Activated naive CD8-positive, alpha-beta T cell treated with anti-CD3 and anti-CD28 coated beads, Interleukin-2, amount 50 U/mL, for 24 hours (primary cell): Measurements from ENCODE around the gene RXRB.

Experiments
- ATAC-seq: fragments of 150-1000 bp; cut with Tn5 transposase; one replicate; pipeline ENCODE4 v1.10.0; 2021
- DNase-seq: peaks from one replicate; pipeline ENCODE4 v3.0.0; 2021
- H3K27ac Mint-ChIP-seq: one replicate; pipeline ENCODE4 v1.8.0; 2021; ENCODE audit warnings: mild to moderate bottlenecking, mixed read lengths
- H3K27me3 Mint-ChIP-seq: one replicate; pipeline ENCODE4 v1.8.0; 2021; ENCODE audit warnings: mixed read lengths
- H3K36me3 Mint-ChIP-seq: one replicate; pipeline ENCODE4 v1.8.0; 2021; ENCODE audit warnings: low read depth, mixed read lengths
- H3K4me1 Mint-ChIP-seq: one replicate; pipeline ENCODE4 v1.8.0; 2021; ENCODE audit warnings: mixed read lengths
- H3K4me3 Mint-ChIP-seq: one replicate; pipeline ENCODE4 v1.8.0; 2021; ENCODE audit warnings: mild to moderate bottlenecking, moderate library complexity, mixed read lengths
- H3K9me3 Mint-ChIP-seq: one replicate; pipeline ENCODE4 v1.8.0; 2021; ENCODE audit warnings: mixed read lengths

Gene RXRB

DNA sequence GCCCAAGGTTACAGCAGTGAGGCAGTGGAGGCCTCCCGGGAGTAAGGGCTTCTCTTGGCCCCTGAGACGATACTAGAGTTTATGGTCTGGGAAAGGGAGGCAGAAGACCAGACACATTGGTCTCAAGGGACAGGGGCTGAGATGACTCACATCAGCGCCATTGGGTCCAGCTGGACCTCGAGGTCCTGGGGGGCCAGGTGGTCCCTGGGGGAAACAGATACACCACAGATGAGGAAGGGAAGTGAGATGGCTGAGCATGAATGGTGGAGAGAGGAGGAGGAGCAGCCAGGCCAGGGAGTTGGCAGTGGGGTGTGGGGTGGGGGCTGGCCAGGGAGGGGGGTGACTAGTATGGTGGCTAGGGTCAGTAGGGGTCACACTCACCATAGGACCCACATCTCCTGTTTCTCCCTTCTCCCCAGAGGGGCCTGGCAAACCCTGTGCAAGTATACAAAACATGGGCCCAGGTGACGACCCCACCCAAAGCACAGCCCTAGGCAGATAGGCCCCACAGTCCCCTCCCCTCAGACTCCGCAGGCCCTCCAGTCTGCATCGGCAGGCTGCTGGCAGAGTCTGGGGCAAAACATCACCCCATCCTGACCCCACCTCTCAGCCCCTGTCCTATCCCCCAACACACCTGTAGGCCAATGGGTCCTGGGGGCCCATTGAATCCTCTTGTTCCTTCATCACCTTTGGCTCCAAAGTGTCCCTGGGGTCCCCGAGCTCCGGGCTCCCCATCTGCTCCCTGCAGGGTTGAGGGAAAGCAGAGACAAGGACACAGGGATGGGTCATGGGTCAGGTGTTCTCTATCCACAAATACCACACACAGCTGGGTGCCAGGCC, 30.1 kb downstream of the RXRB start:
- DNase-seq (no peak), ATAC-seq (no peak)
- Mint-ChIP-seq H3K27ac (no peak overlapping the region), H3K4me1 (no peaks in the 10 kb centered on the region), H3K9me3 (no peaks in the 10 kb centered on the region), H3K4me3 (no peak overlapping the region), H3K36me3 (no peaks in the 10 kb centered on the region), H3K27me3 (no peaks in the 10 kb centered on the region)

DNA sequence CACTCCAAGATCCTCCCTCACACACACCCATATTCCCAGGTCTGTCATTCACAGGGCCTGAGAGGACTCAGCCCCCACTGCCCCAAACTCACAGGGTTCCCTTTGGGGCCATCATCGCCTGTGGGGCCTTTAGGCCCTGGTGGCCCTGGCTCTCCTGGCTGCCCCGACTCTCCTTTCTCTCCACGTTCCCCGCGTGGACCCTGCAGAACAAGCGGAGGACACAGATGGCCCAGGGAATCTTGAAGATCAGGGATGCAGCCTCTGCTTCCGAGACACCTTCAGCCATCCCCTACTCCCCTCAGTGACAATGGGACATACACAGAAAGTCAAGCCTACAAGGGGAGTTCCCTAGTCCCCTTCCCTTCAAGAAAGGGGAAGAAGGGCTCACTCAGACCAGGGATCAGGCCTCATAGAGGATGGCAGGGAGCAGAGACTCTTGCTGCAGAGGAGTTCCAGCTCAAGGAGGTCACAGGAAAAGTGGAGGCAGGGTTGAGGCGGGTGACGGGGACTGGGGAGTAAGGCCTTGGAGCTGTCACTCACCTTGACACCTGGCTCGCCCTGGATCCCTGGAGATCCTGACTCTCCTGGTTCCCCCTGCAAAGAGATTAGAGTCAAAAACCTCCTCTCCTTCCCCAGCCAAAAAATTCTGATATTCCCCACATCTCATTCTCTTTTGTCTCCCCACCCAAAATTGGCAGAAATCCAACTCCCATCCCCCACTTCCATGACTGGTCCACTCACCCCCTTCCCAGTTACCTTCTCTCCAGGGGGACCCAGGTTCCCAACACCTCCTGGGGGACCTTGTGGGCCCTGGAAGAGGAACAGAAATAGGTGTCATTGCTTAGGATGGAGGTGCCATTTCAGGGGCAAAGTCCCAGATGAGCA, 30.9 kb downstream of the RXRB start:
- H3K27me3 Mint-ChIP-seq, result no peaks in the 10 kb centered on the region
- no peak for DNase-seq
- no peak for ATAC-seq
- no peak overlapping the region for H3K27ac Mint-ChIP-seq
- H3K9me3 Mint-ChIP-seq, result no peaks in the 10 kb centered on the region
- no peaks in the 10 kb centered on the region for H3K36me3 Mint-ChIP-seq
- H3K4me1 Mint-ChIP-seq, result no peaks in the 10 kb centered on the region
- H3K4me3 Mint-ChIP-seq, result no peak overlapping the region

GRCh38 chr6:33168639-33169038, 31.8 kb downstream of the RXRB start:
- no peaks in the 10 kb centered on the region for H3K27me3 Mint-ChIP-seq
- H3K27ac Mint-ChIP-seq, result no peak overlapping the region
- H3K36me3 Mint-ChIP-seq, result no peaks in the 10 kb centered on the region
- no peak for ATAC-seq
- H3K4me1 Mint-ChIP-seq, result no peaks in the 10 kb centered on the region
- H3K4me3 Mint-ChIP-seq, result no peak overlapping the region
- H3K9me3 Mint-ChIP-seq, result no peaks in the 10 kb centered on the region
- no peak for DNase-seq

- Mint-ChIP-seq H3K9me3 (no peaks in the 10 kb centered on the region), H3K4me1 (no peaks in the 10 kb centered on the region), H3K36me3 (no peaks in the 10 kb centered on the region), H3K4me3 (no peak overlapping the region), H3K27me3 (no peaks in the 10 kb centered on the region), H3K27ac (no peak overlapping the region)
- no peak for DNase-seq
- ATAC-seq, result no peak
Observed at GRCh38 chr6:33168284-33168601, 32.2 kb downstream of the RXRB start.

DNA sequence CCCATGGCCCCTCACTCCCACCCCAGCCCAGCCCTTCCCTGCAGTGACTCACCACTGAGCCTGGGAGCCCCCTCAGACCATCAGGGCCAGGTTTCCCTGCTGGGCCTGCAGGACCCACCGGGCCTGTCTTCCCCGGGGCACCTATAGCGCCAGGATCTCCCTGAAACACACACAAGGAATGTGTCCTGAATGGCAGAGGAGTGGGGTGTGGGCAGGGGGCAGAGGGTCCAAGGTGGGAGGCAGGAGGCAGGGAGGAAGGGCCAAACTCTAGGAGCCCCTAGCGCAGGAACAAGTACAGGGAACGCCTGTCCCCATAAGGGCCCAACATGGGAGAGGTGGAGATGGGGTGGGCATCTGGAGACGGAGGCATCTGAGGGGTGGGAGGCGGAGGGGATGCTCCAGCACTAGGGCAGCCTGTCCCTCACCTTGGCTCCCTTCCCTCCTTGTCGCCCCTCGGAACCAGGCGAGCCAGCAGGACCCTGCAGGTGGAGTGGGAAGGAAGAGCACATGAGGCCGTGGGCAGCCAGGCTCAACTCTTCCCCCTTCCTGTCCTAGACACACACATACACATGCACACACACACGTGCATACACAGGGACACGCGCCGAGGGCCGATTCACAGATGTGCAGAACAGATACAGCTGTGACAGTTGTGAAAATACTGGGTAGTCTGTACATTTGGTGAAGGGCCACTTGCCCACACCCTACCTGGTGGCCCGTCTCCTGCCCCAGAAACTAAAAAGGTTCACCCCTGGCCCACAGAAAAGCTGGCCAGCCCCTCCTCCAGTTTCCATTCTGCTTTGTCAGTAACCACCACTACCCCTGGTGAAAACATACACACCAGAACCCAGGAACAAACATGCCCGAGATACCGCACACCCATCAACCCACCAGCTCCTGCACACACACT, 32.8 kb downstream of the RXRB start:
- H3K4me1 Mint-ChIP-seq, result no peaks in the 10 kb centered on the region
- no peak for ATAC-seq
- DNase-seq, result no peak
- no peaks in the 10 kb centered on the region for H3K27me3 Mint-ChIP-seq
- H3K4me3 Mint-ChIP-seq, result no peak overlapping the region
- H3K27ac Mint-ChIP-seq, result no peak overlapping the region
- H3K36me3 Mint-ChIP-seq, result no peaks in the 10 kb centered on the region
- H3K9me3 Mint-ChIP-seq, result no peaks in the 10 kb centered on the region

DNA sequence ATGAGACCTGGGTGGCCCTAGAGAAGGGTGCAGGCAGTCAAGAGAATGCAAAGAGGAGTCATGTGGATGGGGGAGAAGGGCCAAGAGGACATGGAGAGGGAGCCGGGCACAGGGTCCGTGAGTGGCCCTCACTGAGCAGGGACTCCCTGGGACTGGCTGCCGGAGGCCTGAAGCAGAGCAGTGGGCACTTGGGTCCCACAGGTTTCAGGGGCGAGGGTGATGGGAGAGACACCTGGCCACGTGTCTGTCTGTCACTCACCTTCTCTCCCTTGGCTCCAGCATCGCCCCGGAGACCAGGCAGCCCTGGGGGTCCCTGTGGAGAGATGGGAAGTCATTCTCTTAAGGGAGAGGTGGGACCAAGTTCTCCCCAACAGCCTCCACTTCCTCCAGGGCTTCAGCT, 33.7 kb downstream of the RXRB start:
- H3K27me3 Mint-ChIP-seq, result no peaks in the 10 kb centered on the region
- no peaks in the 10 kb centered on the region for H3K36me3 Mint-ChIP-seq
- H3K27ac Mint-ChIP-seq, result no peak overlapping the region
- ATAC-seq (no peak), DNase-seq (no peak)
- no peak overlapping the region for H3K4me3 Mint-ChIP-seq
- no peaks in the 10 kb centered on the region for H3K9me3 Mint-ChIP-seq
- H3K4me1 Mint-ChIP-seq, result peaks cover 2% of the 10 kb centered on the region

DNA sequence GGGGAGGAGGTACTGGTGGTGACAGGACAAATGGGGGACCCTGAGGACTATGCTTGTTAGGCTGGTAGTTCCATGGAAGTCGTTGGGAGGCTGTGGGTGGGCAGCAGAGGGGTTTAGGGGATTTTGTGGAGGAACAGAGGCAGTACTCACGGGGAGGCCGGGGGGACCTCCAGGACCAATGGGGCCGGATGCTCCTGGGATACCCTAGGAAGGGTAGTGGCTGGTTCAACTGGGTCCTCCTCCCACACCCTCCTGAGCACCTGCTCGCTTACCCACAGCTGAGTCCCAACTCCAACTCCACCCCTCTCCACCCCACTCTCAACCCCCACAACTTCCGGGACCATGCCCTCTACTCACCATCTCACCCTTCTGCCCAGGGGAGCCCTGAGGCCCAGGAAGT, 34.1 kb downstream of the RXRB start:
- no peak overlapping the region for H3K4me3 Mint-ChIP-seq
- H3K9me3 Mint-ChIP-seq, result no peaks in the 10 kb centered on the region
- H3K36me3 Mint-ChIP-seq, result no peaks in the 10 kb centered on the region
- no peaks in the 10 kb centered on the region for H3K27me3 Mint-ChIP-seq
- H3K27ac Mint-ChIP-seq, result no peak overlapping the region
- no peak for ATAC-seq
- peaks cover 6% of the 10 kb centered on the region for H3K4me1 Mint-ChIP-seq
- no peak for DNase-seq

DNA sequence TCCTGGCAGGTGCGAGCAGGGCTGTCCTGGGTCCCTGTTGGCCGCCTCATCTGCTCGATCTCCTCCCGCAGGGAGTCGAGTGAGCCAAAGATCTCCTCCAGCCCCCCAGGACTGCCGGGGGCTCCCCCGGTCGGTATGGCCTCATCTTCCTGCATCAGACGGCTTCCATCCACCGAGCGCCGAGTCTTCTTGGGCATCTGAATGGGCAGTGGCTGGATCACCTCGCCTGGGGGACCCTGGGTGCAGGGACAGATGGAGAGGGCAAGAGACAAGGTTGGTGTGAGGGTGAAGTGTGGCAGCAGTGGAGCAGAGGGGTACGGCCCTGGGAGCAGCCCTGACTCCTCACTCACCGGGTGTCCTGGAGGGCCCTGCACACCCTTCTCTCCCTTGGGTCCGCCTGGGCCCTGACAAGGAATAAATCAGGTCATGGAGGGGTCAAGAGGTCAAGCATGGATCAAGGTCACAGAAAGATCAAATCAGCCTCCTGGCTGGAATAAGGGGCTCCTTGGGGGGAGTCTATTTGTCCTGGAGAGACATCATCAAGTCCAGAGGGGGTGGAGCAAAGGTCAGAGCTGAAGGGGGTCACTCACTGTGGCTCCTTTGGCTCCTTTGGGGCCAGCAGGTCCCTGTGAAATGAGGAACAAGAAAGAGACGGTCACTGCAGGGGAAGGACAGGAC, 34.7 kb downstream of the RXRB start:
- Mint-ChIP-seq H3K27me3 (no peaks in the 10 kb centered on the region), H3K9me3 (no peaks in the 10 kb centered on the region), H3K27ac (no peak overlapping the region), H3K4me1 (peaks cover 11% of the 10 kb centered on the region), H3K36me3 (no peaks in the 10 kb centered on the region), H3K4me3 (no peak overlapping the region)
- DNase-seq (no peak), ATAC-seq (no peak)

- no peak for DNase-seq
- Mint-ChIP-seq H3K9me3 (no peaks in the 10 kb centered on the region), H3K4me1 (peaks cover 11% of the 10 kb centered on the region), H3K27ac (no peak overlapping the region), H3K36me3 (no peaks in the 10 kb centered on the region), H3K4me3 (no peak overlapping the region), H3K27me3 (no peaks in the 10 kb centered on the region)
- ATAC-seq, result no peak
Observed at GRCh38 chr6:33164665-33165373, 35.6 kb downstream of the RXRB start.

- ATAC-seq (no peak), DNase-seq (no peak)
- H3K9me3 Mint-ChIP-seq, result no peaks in the 10 kb centered on the region
- peaks cover 11% of the 10 kb centered on the region for H3K4me1 Mint-ChIP-seq
- no peak overlapping the region for H3K4me3 Mint-ChIP-seq
- H3K36me3 Mint-ChIP-seq, result no peaks in the 10 kb centered on the region
- H3K27ac Mint-ChIP-seq, result no peak overlapping the region
- H3K27me3 Mint-ChIP-seq, result no peaks in the 10 kb centered on the region
Observed at GRCh38 chr6:33164176-33164575, 36.3 kb downstream of the RXRB start.

DNA sequence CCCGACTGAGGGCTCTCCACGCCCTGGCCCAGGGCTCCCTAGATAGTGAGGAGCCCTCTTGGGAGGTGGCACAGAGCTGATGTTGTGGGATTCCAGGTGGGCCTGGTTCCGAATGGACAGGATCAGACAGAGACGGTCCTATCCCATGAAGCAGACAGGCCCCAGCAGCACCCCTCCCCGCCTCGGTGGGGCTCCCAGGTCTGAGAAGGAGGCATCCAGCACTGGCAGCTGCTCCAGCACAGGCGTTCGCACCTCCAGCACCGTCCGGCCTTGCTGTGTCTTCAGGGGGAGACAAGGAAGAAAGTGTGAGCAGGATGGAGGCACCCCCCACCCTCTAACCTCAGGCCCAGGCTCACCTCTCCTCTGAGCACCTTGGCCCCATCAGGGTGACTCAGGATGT, 36.9 kb downstream of the RXRB start:
- DNase-seq, result no peak
- Mint-ChIP-seq H3K27ac (no peak overlapping the region), H3K36me3 (no peaks in the 10 kb centered on the region), H3K4me1 (peaks cover 11% of the 10 kb centered on the region), H3K4me3 (no peak overlapping the region), H3K27me3 (no peaks in the 10 kb centered on the region), H3K9me3 (no peaks in the 10 kb centered on the region)
- no peak for ATAC-seq

DNA sequence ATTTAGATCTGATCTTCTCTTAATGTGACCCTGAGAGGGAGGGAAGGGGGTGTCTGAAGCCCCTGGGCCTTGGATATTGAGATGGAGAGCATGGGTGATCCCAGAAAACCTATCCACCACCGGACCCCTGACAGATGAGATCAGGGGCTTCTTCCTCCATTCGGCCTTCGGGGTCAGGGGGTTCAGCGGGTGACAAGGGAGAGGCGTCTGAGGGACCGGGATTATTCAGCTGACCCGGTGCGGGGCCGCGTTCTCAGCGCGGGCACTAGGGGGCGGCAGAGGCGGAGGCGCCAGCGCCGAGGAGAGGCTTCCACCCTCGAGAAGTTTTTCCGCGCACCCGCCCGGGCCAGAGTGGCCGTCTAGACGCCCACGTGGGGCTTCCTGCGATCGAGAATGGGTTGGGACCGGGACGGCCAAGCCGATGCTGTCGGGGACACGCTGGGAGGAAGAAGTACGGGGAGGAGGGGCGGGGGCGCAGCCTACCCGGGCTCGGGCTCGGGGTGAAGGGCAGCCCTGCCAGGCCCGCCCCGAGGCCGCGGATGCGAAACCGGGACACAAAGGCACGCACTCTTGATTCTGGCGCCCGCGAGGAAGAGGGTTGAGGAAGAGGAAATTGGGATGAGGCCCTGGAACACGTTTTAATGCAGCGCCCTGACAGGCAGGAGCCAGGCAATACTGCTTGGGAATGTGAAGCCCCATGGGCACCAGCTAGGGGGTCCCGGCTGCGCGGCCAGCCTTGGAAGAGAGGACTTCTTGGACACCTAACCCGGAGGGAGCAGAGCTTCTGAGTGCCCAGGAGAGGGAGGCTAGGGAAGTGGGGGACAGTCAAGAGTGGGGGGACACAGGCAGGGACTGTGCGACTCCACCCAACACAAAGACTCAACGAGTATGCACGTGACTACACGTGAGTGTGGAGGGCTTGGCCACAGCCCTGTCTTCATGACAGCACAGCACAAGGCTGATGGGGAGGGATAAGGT, 38.8 kb downstream of the RXRB start:
- DNase-seq, result peak; percentile 89
- H3K27ac Mint-ChIP-seq, result peak overlapping the region; percentile 82
- no peaks in the 10 kb centered on the region for H3K36me3 Mint-ChIP-seq

More for the DNA sequence above, 38.8 kb downstream of the RXRB start:
- ATAC-seq, result peak; percentile 85
- H3K4me1 Mint-ChIP-seq, result peaks cover 11% of the 10 kb centered on the region
- no peaks in the 10 kb centered on the region for H3K27me3 Mint-ChIP-seq
- no peaks in the 10 kb centered on the region for H3K9me3 Mint-ChIP-seq
- H3K4me3 Mint-ChIP-seq, result peak overlapping the region; percentile 77
